OCI-LY1 (cell line): ENCODE data around the gene ARID3A.

Source experiments
- H2AFZ ChIP-seq: fragments of 200-600 bp; sonication (generic), shearing (Covaris generic); 2 replicates; pipeline ENCODE4 v1.6.0; 2014; ENCODE audit warnings: antibody characterized with exemption, mild to moderate bottlenecking, low read length
- H3F3A ChIP-seq: fragments of 200-600 bp; sonication (generic), shearing (Covaris generic); 2 replicates; pipeline ENCODE4 v1.6.0; 2014; ENCODE audit warnings: mild to moderate bottlenecking, antibody characterized with exemption, low read length, moderate library complexity; ENCODE audit not compliant: insufficient read depth
- H3K27ac ChIP-seq: fragments of 200-600 bp; sonication (generic); 2 replicates; pipeline ENCODE4 v1.5.1; 2014; ENCODE audit warnings: low read length, mixed run types, mild to moderate bottlenecking, low read depth; ENCODE audit not compliant: poor library complexity, severe bottlenecking
- H3K27me3 ChIP-seq: fragments of 200-600 bp; sonication (generic); 2 replicates; pipeline ENCODE4 v1.6.0; 2014; ENCODE audit warnings: antibody characterized with exemption, mild to moderate bottlenecking, low read length, moderate library complexity; ENCODE audit not compliant: insufficient read depth
- H3K36me3 ChIP-seq: fragments of 200-600 bp; sonication (generic); 2 replicates; pipeline ENCODE4 v1.6.1; 2014; ENCODE audit warnings: mild to moderate bottlenecking, antibody characterized with exemption, low read length, moderate library complexity, mixed read lengths; ENCODE audit not compliant: insufficient read depth
- H3K4me1 ChIP-seq: fragments of 200-600 bp; sonication (generic); 2 replicates; pipeline ENCODE4 v1.5.1; 2014; ENCODE audit warnings: mild to moderate bottlenecking, low read length, moderate library complexity; ENCODE audit not compliant: insufficient read depth, severe bottlenecking
- H3K4me2 ChIP-seq: fragments of 200-600 bp; sonication (generic), shearing (Covaris generic); 2 replicates; pipeline ENCODE4 v1.6.1; 2014; ENCODE audit warnings: low read length
- H3K4me3 ChIP-seq: fragments of 200-600 bp; sonication (generic); 2 replicates; pipeline ENCODE4 v1.5.1; 2014; ENCODE audit warnings: low read length, low read depth, mild to moderate bottlenecking, mixed read lengths; ENCODE audit not compliant: poor library complexity, severe bottlenecking
- H3K79me2 ChIP-seq: fragments of 200-600 bp; shearing (Covaris generic); 2 replicates; pipeline ENCODE4 v1.6.1; 2016; ENCODE audit warnings: mixed run types, low read length, mixed read lengths; ENCODE audit not compliant: insufficient read depth
- H3K9ac ChIP-seq: fragments of 200-600 bp; sonication (generic), shearing (Covaris generic); 2 replicates; pipeline ENCODE4 v1.6.1; 2014; ENCODE audit warnings: mild to moderate bottlenecking, low read length, mixed read lengths
- H3K9me2 ChIP-seq: fragments of 200-600 bp; sonication (generic), shearing (Covaris generic); 2 replicates; pipeline ENCODE4 v1.6.1; 2014; ENCODE audit warnings: low read depth, mild to moderate bottlenecking, low read length, mixed read lengths
- H3K9me3 ChIP-seq: fragments of 200-600 bp; shearing (Covaris generic); 2 replicates; pipeline ENCODE4 v1.6.1; 2014; ENCODE audit warnings: low read length, mixed read lengths
- H4K20me1 ChIP-seq: fragments of 200-600 bp; sonication (generic), shearing (Covaris generic); 2 replicates; pipeline ENCODE4 v1.6.0; 2016; ENCODE audit warnings: mild to moderate bottlenecking, low read length; ENCODE audit not compliant: insufficient read depth
- EZH2 ChIP-seq: fragments of 200-600 bp; sonication (generic), shearing (Covaris generic); IDR thresholded peaks from 2 replicates; pipeline ENCODE4 v1.8.0; 2017; ENCODE audit warnings: borderline replicate concordance, mixed run types, mild to moderate bottlenecking, antibody characterized with exemption, low read length, moderate library complexity, mixed read lengths
- TF ChIP-seq, protein P1 (sequence below): fragments of 200-600 bp; sonication (generic), shearing (Covaris generic); IDR thresholded peaks from 2 replicates; pipeline ENCODE4 v1.5.1; 2017; ENCODE audit warnings: mild to moderate bottlenecking, antibody characterized with exemption, low read length, moderate library complexity, mixed read lengths

Gene ARID3A

DNA sequence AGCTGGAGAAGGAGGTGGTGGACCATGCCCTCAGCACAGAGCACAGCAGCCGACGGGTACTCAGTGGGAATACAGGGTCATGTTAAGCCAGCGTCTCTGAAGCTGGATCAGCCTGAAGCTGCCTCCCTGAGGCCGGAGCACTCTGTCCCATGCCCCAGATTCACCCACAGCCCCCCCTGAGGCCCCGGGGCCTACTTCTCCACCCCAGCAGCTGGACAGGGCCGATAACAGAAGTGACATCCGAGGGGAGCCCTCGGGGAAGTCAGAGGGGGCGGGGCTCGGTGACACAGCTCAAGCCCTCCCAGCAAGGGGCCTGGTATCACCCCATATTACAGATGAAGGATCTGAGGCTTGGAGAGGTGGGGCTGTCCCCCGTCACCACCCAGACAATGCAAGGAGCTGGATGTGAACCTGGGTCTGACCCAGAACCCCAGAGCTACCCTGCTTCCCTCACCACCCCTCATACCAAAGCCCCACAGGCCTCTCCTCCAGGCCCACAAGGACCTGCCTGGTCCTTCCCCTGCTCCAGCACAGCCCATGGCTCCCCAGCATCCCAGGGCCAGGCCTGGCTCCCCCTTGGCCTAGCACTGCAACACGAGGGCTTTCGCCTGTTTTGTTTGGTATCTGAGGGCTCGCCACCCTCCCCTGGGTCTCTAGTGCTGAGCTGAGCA lies 18.5 kb upstream of the ARID3A start:
- no peak overlapping the region for H2AFZ ChIP-seq
- H3K27ac ChIP-seq: peak overlapping the region; percentile 98
- peaks cover 47% of the 10 kb centered on the region for H3K4me1 ChIP-seq
- H3K79me2 ChIP-seq: no peaks in the 10 kb centered on the region; the same call in 1 of the 2 replicates
- no peaks in the 10 kb centered on the region for H3K9me2 ChIP-seq
- peak overlapping the region; percentile 18; the same call in 1 of the 2 replicates for H3K4me2 ChIP-seq
- peak overlapping the region; percentile 19; the same call in 1 of the 2 replicates for H3K9ac ChIP-seq
- peaks cover 10% of the 10 kb centered on the region; the same call in 1 of the 2 replicates for H3K36me3 ChIP-seq
- no peaks in the 10 kb centered on the region for H3K9me3 ChIP-seq
- H4K20me1 ChIP-seq: no peaks in the 10 kb centered on the region
- peaks cover 3% of the 10 kb centered on the region; the same call in 1 of the 2 replicates for H3F3A ChIP-seq
- TF ChIP-seq, protein P1, sequence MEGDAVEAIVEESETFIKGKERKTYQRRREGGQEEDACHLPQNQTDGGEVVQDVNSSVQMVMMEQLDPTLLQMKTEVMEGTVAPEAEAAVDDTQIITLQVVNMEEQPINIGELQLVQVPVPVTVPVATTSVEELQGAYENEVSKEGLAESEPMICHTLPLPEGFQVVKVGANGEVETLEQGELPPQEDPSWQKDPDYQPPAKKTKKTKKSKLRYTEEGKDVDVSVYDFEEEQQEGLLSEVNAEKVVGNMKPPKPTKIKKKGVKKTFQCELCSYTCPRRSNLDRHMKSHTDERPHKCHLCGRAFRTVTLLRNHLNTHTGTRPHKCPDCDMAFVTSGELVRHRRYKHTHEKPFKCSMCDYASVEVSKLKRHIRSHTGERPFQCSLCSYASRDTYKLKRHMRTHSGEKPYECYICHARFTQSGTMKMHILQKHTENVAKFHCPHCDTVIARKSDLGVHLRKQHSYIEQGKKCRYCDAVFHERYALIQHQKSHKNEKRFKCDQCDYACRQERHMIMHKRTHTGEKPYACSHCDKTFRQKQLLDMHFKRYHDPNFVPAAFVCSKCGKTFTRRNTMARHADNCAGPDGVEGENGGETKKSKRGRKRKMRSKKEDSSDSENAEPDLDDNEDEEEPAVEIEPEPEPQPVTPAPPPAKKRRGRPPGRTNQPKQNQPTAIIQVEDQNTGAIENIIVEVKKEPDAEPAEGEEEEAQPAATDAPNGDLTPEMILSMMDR: no peak
- no peak for TF ChIP-seq EZH2
- H3K4me3 ChIP-seq: no peak overlapping the region
- H3K27me3 ChIP-seq: no peaks in the 10 kb centered on the region

DNA sequence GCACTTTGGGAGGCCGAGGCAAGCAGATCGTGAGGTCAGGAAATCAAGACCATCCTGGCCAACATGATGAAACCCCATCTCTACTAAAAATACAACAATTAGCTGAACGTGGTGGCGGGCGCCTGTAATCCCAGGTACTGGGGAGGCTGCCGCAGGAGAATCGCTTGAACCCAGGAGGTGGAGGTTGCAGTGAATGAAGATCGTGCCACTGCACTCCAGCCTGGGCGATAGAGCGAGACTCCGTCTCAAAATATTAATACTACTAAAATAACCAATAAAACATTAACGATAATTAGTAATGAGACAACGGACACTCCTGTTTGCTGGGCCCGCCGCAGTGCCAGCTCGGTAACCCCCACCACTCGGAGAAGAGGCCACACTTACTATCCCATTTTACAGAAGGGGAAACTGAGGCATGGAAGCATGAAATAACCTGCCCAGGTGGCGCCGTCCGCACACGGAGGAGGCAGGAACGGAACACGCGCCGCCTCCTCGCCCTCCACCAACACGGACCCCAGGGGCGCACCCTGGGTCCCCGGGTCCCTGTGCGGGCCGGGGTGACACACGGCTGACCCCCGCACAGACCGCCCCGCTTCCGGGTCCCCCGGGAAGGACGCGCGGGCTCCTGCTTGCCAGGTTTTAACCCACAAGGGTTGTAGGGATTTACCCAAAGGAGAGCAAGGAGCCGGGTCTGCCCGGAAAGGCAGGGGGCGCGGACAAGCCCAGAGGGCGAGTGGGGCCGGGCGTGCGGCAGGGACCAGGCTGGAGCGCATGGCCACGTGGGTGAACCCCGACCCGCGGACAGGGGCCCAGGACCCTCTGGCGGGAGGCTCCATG lies 14.4 kb upstream of the ARID3A start:
- Histone ChIP-seq H2AFZ (no peak overlapping the region), H3K27ac (no peak overlapping the region), H3K27me3 (no peaks in the 10 kb centered on the region), H3K4me3 (peak overlapping the region; percentile 17), H3F3A (peaks cover 3% of the 10 kb centered on the region; the same call in 1 of the 2 replicates), H3K4me2 (0 out of 2 replicates have a peak overlapping the region, but pooled peaks have one; percentile 7), H4K20me1 (no peaks in the 10 kb centered on the region), H3K36me3 (0 out of 2 replicates have a peak, but pooled peaks cover 6% of the 10 kb centered on the region), H3K4me1 (peaks cover 44% of the 10 kb centered on the region), H3K9me3 (no peaks in the 10 kb centered on the region), H3K9ac (no peak overlapping the region), H3K9me2 (no peaks in the 10 kb centered on the region), H3K79me2 (no peaks in the 10 kb centered on the region)
- TF ChIP-seq, protein P1: no peak
- no peak for TF ChIP-seq EZH2

DNA sequence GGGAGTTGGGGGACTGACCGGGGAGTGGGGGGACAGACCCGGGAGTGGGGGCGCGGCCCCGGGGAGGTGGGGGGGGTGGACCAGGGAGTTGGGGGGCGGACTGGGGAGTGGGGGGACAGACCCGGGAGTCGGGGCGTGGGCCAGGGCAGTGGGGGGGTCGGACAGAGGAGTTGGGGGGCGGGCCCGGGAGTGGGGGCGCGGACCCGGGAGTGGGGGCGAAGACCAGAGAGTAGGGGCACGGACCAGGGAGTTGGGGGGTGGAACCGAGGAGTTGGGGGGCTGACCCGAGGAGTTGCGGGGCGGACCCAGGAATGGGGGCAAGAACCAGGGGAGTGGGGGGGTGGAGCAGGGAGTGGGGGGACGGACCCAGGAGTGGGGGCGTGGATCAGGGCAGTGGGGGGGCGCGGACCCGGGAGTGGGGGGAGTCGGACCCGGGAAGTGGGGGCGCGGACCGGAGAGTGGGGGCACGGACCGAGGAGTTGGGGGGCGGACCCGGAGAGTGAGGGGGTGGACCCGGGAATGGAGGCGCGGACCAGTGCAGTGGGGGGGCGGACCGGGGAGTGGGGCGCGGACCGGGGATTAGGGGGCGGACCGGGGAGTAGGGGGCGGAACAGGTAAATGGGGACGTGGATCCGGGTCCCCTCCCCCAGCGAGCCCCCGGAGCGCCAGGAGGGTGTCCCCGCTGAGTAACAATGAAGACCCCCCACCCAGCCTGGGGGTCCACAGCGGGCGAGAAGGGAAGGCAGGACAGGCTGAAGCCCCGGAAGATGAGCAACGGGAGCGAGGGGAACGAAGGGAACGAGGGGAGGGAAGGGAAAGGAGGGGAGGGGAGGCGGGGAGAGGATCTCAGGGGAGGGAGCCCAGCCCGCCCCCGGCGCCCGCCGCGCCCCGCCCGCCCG lies 13.4 kb upstream of the ARID3A start:
- Histone ChIP-seq H3K4me3 (peak overlapping the region; percentile 79), H3F3A (peaks cover 3% of the 10 kb centered on the region; the same call in 1 of the 2 replicates), H3K9ac (peak overlapping the region; percentile 80), H3K9me2 (no peaks in the 10 kb centered on the region), H3K36me3 (0 out of 2 replicates have a peak, but pooled peaks cover 6% of the 10 kb centered on the region), H3K4me2 (peak overlapping the region; percentile 53), H4K20me1 (no peaks in the 10 kb centered on the region), H3K79me2 (no peaks in the 10 kb centered on the region), H3K27ac (peak overlapping the region; percentile 58), H3K9me3 (no peaks in the 10 kb centered on the region), H3K27me3 (peaks cover 6% of the 10 kb centered on the region; the same call in 1 of the 2 replicates), H3K4me1 (peaks cover 40% of the 10 kb centered on the region), H2AFZ (no peak overlapping the region)
- TF ChIP-seq, protein P1: no peak
- no peak for TF ChIP-seq EZH2
